ENCODE data around the gene LINC00632.

The LINC00632 gene

GRCh38 chrX:140765043-140765784 is 55.7 kb downstream of the LINC00632 start:
- no peak for DNase-seq

GRCh38 chrX:140766024-140766611 is 56.6 kb downstream of the LINC00632 start:
- peak; percentile 46 for DNase-seq

- DNase-seq: no peak
These were observed 58.1 kb downstream of the LINC00632 start for GRCh38 chrX:140767646-140768045.

GRCh38 chrX:140775211-140775610 is 65.7 kb downstream of the LINC00632 start:
- no peak for DNase-seq

- no peak for DNase-seq
These were observed 66.8 kb downstream of the LINC00632 start for GRCh38 chrX:140776320-140776719.

- no peak for DNase-seq
These were observed 85.1 kb downstream of the LINC00632 start for GRCh38 chrX:140794642-140795041.

GRCh38 chrX:140799216-140799615 is 89.7 kb downstream of the LINC00632 start:
- DNase-seq: no peak

GRCh38 chrX:140804292-140804691 is 94.7 kb downstream of the LINC00632 start:
- DNase-seq: no peak

- no peak for DNase-seq
These were observed 106.3 kb downstream of the LINC00632 start for GRCh38 chrX:140815868-140816267.

GRCh38 chrX:140817943-140818342 is 108.4 kb downstream of the LINC00632 start:
- no peak for DNase-seq

- no peak for DNase-seq
These were observed 111.7 kb downstream of the LINC00632 start for GRCh38 chrX:140821280-140821679.

- DNase-seq: no peak
These were observed 112.6 kb downstream of the LINC00632 start for GRCh38 chrX:140822184-140822583.

GRCh38 chrX:140822861-140823260 is 113.3 kb downstream of the LINC00632 start:
- DNase-seq: no peak

- DNase-seq: no peak
These were observed 127.3 kb downstream of the LINC00632 start for GRCh38 chrX:140836874-140837273.
